H9 (cell line): ENCODE data around the gene SETDB1. TPM values are rescaled to one million over a fixed set of nuclear protein-coding genes. Genes with fewer than 3 reads are reported as not detected.

Experiments
- DNase-seq: peaks from one replicate; pipeline ENCODE4 v3.0.0-alpha.2; 2017
- H2AFZ ChIP-seq: one replicate; pipeline ENCODE4 v1.6.1; 2013; ENCODE audit warnings: mild to moderate bottlenecking, low read length, control low read depth, moderate library complexity
- H2AK5ac ChIP-seq: 2 replicates; pipeline ENCODE4 v1.6.1; 2013; ENCODE audit warnings: low read length, control low read depth, mixed read lengths; ENCODE audit not compliant: insufficient read length
- H2BK120ac ChIP-seq: one replicate; pipeline ENCODE4 v1.6.1; 2013; ENCODE audit warnings: low read depth, mild to moderate bottlenecking, low read length, control low read depth, inconsistent platforms; ENCODE audit not compliant: poor library complexity, severe bottlenecking
- H2BK12ac ChIP-seq: 2 replicates; pipeline ENCODE4 v1.6.1; 2013; ENCODE audit warnings: low read length, control low read depth, mixed read lengths, low read depth; ENCODE audit not compliant: insufficient read length
- H2BK15ac ChIP-seq: 2 replicates; pipeline ENCODE4 v1.6.1; 2013; ENCODE audit warnings: low read depth, low read length, control low read depth
- H2BK20ac ChIP-seq: one replicate; pipeline ENCODE4 v1.6.1; 2013; ENCODE audit warnings: low read depth, mild to moderate bottlenecking, low read length, control low read depth, inconsistent platforms; ENCODE audit not compliant: poor library complexity, severe bottlenecking
- H2BK5ac ChIP-seq: 2 replicates; pipeline ENCODE4 v1.6.1; 2013; ENCODE audit warnings: low read length, control low read depth, mixed read lengths; ENCODE audit not compliant: insufficient read length
- H3K14ac ChIP-seq: 2 replicates; pipeline ENCODE4 v1.6.1; 2013; ENCODE audit warnings: low read length, control low read depth; ENCODE audit not compliant: insufficient read depth
- H3K18ac ChIP-seq: 2 replicates; pipeline ENCODE4 v1.6.1; 2013; ENCODE audit warnings: low read depth, mild to moderate bottlenecking, mixed read lengths, low read length, control low read depth; ENCODE audit not compliant: insufficient read length
- H3K23ac ChIP-seq: 2 replicates; pipeline ENCODE4 v1.6.1; 2013; ENCODE audit warnings: low read length, control low read depth, mixed read lengths, low read depth; ENCODE audit not compliant: insufficient read length
- H3K23me2 ChIP-seq: 2 replicates; pipeline ENCODE4 v1.6.1; 2013; ENCODE audit warnings: low read depth, mild to moderate bottlenecking, mixed read lengths, low read length, control low read depth; ENCODE audit not compliant: insufficient read length, poor library complexity, severe bottlenecking
- H3K27ac ChIP-seq: 2 replicates; pipeline ENCODE4 v1.5.1; 2013; ENCODE audit warnings: low read length, control low read depth, mixed read lengths, low read depth; ENCODE audit not compliant: insufficient read length
- H3K27me3 ChIP-seq: 2 replicates; pipeline ENCODE4 v1.6.1; 2013; ENCODE audit warnings: low read length, control low read depth, inconsistent platforms; ENCODE audit not compliant: insufficient read depth
- H3K4ac ChIP-seq: 2 replicates; pipeline ENCODE4 v1.6.1; 2013; ENCODE audit warnings: low read depth, mild to moderate bottlenecking, control low read depth, inconsistent platforms, low read length, moderate library complexity
- H3K4me1 ChIP-seq: 2 replicates; pipeline ENCODE4 v1.6.1; 2013; ENCODE audit warnings: low read length, control low read depth, inconsistent platforms; ENCODE audit not compliant: insufficient read depth
- H3K4me2 ChIP-seq: 2 replicates; pipeline ENCODE4 v1.6.1; 2013; ENCODE audit warnings: low read length, control low read depth, mixed read lengths; ENCODE audit not compliant: insufficient read length, insufficient read depth
- H3K56ac ChIP-seq: 2 replicates; pipeline ENCODE4 v1.6.1; 2013; ENCODE audit warnings: low read depth, mild to moderate bottlenecking, mixed read lengths, low read length, control low read depth; ENCODE audit not compliant: insufficient read length
- H3K79me1 ChIP-seq: 2 replicates; pipeline ENCODE4 v1.6.1; 2013; ENCODE audit warnings: low read depth, mild to moderate bottlenecking, moderate library complexity, low read length, control low read depth, inconsistent platforms; ENCODE audit not compliant: insufficient read depth, poor library complexity, severe bottlenecking
- H3K79me2 ChIP-seq: 2 replicates; pipeline ENCODE4 v1.6.1; 2013; ENCODE audit warnings: low read length, control low read depth, inconsistent platforms; ENCODE audit not compliant: insufficient read depth
- H3K9ac ChIP-seq: 2 replicates; pipeline ENCODE4 v1.6.1; 2013; ENCODE audit warnings: low read length, control low read depth, mixed read lengths; ENCODE audit not compliant: insufficient read length; ENCODE audit errors: extremely low read depth
- H3K9me3 ChIP-seq: one replicate; pipeline ENCODE4 v1.6.1; 2013; ENCODE audit warnings: low read depth, low read length, inconsistent platforms; ENCODE audit not compliant: control insufficient read depth
- H3T11ph ChIP-seq: one replicate; pipeline ENCODE4 v1.6.1; 2013; ENCODE audit warnings: mild to moderate bottlenecking, low read length, control low read depth, inconsistent platforms
- H4K20me1 ChIP-seq: one replicate; pipeline ENCODE4 v1.6.1; 2013; ENCODE audit not compliant: control insufficient read depth, insufficient read length, insufficient read depth
- H4K5ac ChIP-seq: 2 replicates; pipeline ENCODE4 v1.6.1; 2013; ENCODE audit warnings: low read depth, mild to moderate bottlenecking, mixed read lengths, low read length, control low read depth; ENCODE audit not compliant: insufficient read length
- H4K8ac ChIP-seq: replicated peaks from 2 replicates; pipeline ENCODE4 v1.6.1; 2013; ENCODE audit warnings: low read length, control low read depth, mixed read lengths, low read depth; ENCODE audit not compliant: insufficient read length
- H4K91ac ChIP-seq: 2 replicates; pipeline ENCODE4 v1.6.1; 2013; ENCODE audit warnings: low read depth, mild to moderate bottlenecking, moderate library complexity, mixed read lengths, low read length, control low read depth; ENCODE audit not compliant: insufficient read length
- H3K27ac Mint-ChIP-seq, 3 experiments: 2 replicates in 2 of 3; 3 replicates in 1 of 3; pipeline ENCODE4 v1.8.0; 2020 to 2021; ENCODE audit warnings: mixed read lengths in 3 of 3, mild to moderate bottlenecking in 1 of 3, moderate library complexity in 1 of 3
- H3K27me3 Mint-ChIP-seq: 2 replicates; pipeline ENCODE4 v1.8.0; 2021; ENCODE audit warnings: low read depth, mild to moderate bottlenecking, moderate library complexity, mixed read lengths
- H3K36me3 Mint-ChIP-seq, 3 experiments: 2 replicates in 2 of 3; 3 replicates in 1 of 3; pipeline ENCODE4 v1.8.0; 2020 to 2021; ENCODE audit warnings: low read depth in 3 of 3, mixed read lengths in 3 of 3; ENCODE audit not compliant: insufficient read depth in 1 of 3
- H3K4me1 Mint-ChIP-seq, 2 experiments: 2 replicates each; pipeline ENCODE4 v1.8.0; 2020; ENCODE audit warnings: mixed read lengths in 2 of 2
- H3K4me3 Mint-ChIP-seq, 2 experiments: 2 replicates in 1 of 2; 3 replicates in 1 of 2; pipeline ENCODE4 v1.8.0; 2020 to 2021; ENCODE audit warnings: mild to moderate bottlenecking in 2 of 2, mixed read lengths in 2 of 2, moderate library complexity in 1 of 2
- H3K9me3 Mint-ChIP-seq, 2 experiments: 2 replicates in 1 of 2; 3 replicates in 1 of 2; pipeline ENCODE4 v1.8.0; 2020; ENCODE audit warnings: mild to moderate bottlenecking in 2 of 2, mixed read lengths in 2 of 2, moderate library complexity in 1 of 2
- WGBS: extraction: QIAGEN DNeasy Blood & Tissue Kit; methylation state at CpG from one replicate; pipeline ENCODE4 v1.1.7; 2013; ENCODE audit warnings: missing lambda C conversion rate, low lambda C conversion rate, mixed read lengths; ENCODE audit not compliant: insufficient read length; ENCODE audit errors: extremely low coverage; 5-methylcytosine and 5-hydroxymethylcytosine counted together
- total RNA-seq: library from RNA; stranded (reverse); gene quantifications from 2 replicates; pipeline ENCODE4 v1.2.1, GENCODE V29; 2021
- TF ChIP-seq, protein P1 (sequence below): fragments of 200-600 bp; sonication (generic); conservative IDR thresholded peaks from 3 replicates; pipeline ENCODE4 v1.8.0; 2021; ENCODE audit warnings: antibody characterized with exemption, mild to moderate bottlenecking

SETDB1 gene
- total RNA-seq, 1 experiment from 2014 or later = 62.1 TPM

DNA sequence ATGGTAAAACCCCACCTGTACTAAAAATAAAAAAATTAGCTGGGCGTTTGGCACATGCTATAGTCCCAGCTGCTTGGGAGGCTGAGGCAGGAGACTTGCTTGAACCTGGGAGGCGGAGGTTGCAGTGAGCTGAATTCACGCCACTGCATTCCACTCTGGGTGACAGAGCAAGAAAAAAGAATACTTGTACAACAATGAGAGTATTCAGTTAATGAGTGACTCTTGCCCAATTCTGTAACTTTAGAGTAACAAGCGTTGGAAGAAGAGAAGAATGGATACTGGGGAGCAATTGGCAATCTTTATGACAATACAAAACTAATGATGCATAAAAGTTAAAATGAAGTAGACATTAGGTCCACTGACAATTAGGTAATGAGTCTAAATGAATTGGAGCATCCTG lies 66.5 kb downstream of the SETDB1 start:
- peaks cover 0 to 2% (median 0%) of the 10 kb centered on the region in 3 experiments; a peak in 1 of 7 replicates for H3K36me3 Mint-ChIP-seq
- H3K4me3 Mint-ChIP-seq = no peak overlapping the region
- H3K79me1 ChIP-seq = no peaks in the 10 kb centered on the region
- TF ChIP-seq, protein P1, sequence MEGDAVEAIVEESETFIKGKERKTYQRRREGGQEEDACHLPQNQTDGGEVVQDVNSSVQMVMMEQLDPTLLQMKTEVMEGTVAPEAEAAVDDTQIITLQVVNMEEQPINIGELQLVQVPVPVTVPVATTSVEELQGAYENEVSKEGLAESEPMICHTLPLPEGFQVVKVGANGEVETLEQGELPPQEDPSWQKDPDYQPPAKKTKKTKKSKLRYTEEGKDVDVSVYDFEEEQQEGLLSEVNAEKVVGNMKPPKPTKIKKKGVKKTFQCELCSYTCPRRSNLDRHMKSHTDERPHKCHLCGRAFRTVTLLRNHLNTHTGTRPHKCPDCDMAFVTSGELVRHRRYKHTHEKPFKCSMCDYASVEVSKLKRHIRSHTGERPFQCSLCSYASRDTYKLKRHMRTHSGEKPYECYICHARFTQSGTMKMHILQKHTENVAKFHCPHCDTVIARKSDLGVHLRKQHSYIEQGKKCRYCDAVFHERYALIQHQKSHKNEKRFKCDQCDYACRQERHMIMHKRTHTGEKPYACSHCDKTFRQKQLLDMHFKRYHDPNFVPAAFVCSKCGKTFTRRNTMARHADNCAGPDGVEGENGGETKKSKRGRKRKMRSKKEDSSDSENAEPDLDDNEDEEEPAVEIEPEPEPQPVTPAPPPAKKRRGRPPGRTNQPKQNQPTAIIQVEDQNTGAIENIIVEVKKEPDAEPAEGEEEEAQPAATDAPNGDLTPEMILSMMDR = no peak
- H3K4me1 ChIP-seq = no peaks in the 10 kb centered on the region
- no peak overlapping the region for H4K91ac ChIP-seq
- H2AFZ ChIP-seq = no peak overlapping the region
- no peak overlapping the region for H3K4ac ChIP-seq
- no peak overlapping the region for H2BK12ac ChIP-seq
- H3K9me3 Mint-ChIP-seq = no peaks in the 10 kb centered on the region; a peak in 1 of 5 replicates
- no peaks in the 10 kb centered on the region for H3K27me3 Mint-ChIP-seq
- no peak overlapping the region for H3K9ac ChIP-seq
- H2BK15ac ChIP-seq = no peak overlapping the region
- H2AK5ac ChIP-seq = no peak overlapping the region
- H3K23ac ChIP-seq = no peak overlapping the region
- H3K4me2 ChIP-seq = no peak overlapping the region
- H2BK5ac ChIP-seq = no peak overlapping the region
- H3K4me1 Mint-ChIP-seq = peaks cover 5% of the 10 kb centered on the region in 2 experiments
- H3K18ac ChIP-seq = no peak overlapping the region
- H3K23me2 ChIP-seq = no peaks in the 10 kb centered on the region
- no peaks in the 10 kb centered on the region for H3K79me2 ChIP-seq
- no peak overlapping the region for H4K5ac ChIP-seq
- H3T11ph ChIP-seq = no peak overlapping the region
- no peaks in the 10 kb centered on the region for H4K20me1 ChIP-seq
- H3K14ac ChIP-seq = no peak overlapping the region
- no peak overlapping the region for H2BK20ac ChIP-seq
- H3K9me3 ChIP-seq = no peaks in the 10 kb centered on the region
- no CpG with 5 or more reads among the region's 4 CpGs for WGBS
- no peak overlapping the region for H3K27ac Mint-ChIP-seq
- no peak for DNase-seq
- no peak overlapping the region for H3K56ac ChIP-seq
- H3K27me3 ChIP-seq = no peaks in the 10 kb centered on the region
- no peak overlapping the region for H2BK120ac ChIP-seq
- H4K8ac ChIP-seq = no peak overlapping the region
- no peak overlapping the region for H3K27ac ChIP-seq
